ENCODE results near the gene OCIAD2. TPM values are rescaled to one million over a fixed set of nuclear protein-coding genes. Genes with fewer than 3 reads are reported as not detected.

The OCIAD2 gene, protein sequence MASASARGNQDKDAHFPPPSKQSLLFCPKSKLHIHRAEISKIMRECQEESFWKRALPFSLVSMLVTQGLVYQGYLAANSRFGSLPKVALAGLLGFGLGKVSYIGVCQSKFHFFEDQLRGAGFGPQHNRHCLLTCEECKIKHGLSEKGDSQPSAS
- 10 to 100 TPM; 71.1 to 86.2 TPM for total RNA-seq

DNA sequence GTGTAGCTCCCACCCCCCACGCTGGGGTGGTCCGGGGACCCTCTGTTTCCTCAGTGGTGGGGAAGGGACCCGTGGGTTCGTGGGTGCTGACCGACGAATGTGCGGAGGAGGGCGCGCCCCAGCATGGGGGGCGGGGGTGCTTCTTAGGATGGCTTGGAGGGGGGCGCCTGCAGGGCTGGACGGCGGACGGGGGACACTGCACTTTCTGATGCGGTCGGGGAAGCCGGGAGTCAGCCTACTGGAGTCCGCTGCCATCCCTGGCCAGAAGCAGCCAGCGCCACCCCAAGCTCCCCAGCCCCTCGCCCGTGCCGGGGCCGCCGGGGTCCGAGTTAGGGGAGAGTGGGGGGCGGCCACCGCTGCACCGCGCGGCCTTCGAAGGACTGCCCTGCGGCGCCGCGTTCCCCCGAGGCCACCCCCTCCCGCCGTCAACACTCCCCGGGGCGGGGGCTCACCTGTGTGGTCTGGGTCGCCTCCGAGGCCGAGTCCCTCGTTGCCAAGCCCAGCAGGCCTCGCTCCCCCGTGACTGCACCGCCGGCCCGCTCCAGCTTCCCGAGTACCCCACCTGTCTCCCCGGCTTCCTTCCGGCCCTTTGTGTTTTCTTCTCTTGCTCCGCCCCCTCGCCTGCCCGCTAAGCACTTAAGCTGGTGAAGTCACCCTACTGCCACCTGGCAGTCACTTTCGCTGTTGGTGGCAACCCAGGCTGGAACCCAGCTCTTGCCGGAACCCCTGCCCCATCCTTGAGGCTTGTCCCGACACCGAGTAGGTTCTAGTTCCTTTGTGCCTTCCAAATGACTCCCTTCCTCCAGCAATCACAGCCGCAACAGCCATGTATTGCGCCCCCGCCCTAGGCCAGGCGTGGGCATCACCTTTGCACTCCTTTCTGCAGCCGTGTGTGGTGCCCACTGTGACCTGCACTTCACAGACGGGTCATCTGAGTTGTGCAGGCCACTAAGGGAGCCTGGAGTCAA is at the start of gene OCIAD2:
Gene OCIAD2 (minus strand): TSS at position 569 of the 968 bp plus-strand sequence. CDS start 2,225 bp downstream, outside the sequence.
- peaks cover 66% of the 10 kb centered on the region for H3K4me1 Mint-ChIP-seq (ENCODE audit: low read depth)
- H3K27ac Mint-ChIP-seq: peak within 1 kb of the TSS; percentile 52
- DNase-seq: peak; percentile 84 to 88
- peak within 1 kb of the TSS; percentile 79 to 96 for H3K4me3 Mint-ChIP-seq
- peaks cover 5 to 11% of the 10 kb centered on the region in 2 donors for H3K36me3 Mint-ChIP-seq (ENCODE audit: insufficient read depth in 2 of 2)
- H3K9me3 Mint-ChIP-seq: no peaks in the 10 kb centered on the region
- H3K27me3 Mint-ChIP-seq (ENCODE audit: low read depth): no peaks in the 10 kb centered on the region
- peak; percentile 64 to 73 for ATAC-seq (replicated peaks in 1 of 2)

DNA sequence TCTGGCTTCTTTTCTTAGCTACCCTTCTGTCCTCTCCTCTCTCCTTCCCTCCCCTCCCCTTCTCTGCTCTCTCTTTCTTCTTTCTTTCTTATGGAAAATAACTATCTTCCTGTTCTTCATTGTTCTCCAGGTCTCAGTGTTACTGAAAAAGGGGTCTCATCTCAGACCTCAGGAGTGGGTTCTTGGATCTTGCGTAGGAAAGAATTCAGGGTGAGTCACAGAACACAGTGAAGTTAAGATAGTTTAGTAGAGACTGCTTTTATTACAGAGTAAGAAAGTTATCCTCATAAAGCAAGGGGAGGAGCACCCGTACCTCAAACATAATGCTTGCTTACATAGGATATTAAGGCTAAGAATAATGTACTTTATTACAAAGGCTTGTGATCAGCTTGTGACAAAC is 47.7 kb upstream of the OCIAD2 start:
- H3K36me3 Mint-ChIP-seq (ENCODE audit: insufficient read depth in 2 of 2): no peaks in the 10 kb centered on the region
- H3K27ac Mint-ChIP-seq: no peak overlapping the region
- H3K4me3 Mint-ChIP-seq: no peak overlapping the region
- no peaks in the 10 kb centered on the region for H3K4me1 Mint-ChIP-seq (ENCODE audit: low read depth)
- DNase-seq (no peak), ATAC-seq (replicated peaks in 1 of 2) (no peak)
- H3K9me3 Mint-ChIP-seq: no peaks in the 10 kb centered on the region
- H3K27me3 Mint-ChIP-seq (ENCODE audit: low read depth): no peaks in the 10 kb centered on the region

DNA sequence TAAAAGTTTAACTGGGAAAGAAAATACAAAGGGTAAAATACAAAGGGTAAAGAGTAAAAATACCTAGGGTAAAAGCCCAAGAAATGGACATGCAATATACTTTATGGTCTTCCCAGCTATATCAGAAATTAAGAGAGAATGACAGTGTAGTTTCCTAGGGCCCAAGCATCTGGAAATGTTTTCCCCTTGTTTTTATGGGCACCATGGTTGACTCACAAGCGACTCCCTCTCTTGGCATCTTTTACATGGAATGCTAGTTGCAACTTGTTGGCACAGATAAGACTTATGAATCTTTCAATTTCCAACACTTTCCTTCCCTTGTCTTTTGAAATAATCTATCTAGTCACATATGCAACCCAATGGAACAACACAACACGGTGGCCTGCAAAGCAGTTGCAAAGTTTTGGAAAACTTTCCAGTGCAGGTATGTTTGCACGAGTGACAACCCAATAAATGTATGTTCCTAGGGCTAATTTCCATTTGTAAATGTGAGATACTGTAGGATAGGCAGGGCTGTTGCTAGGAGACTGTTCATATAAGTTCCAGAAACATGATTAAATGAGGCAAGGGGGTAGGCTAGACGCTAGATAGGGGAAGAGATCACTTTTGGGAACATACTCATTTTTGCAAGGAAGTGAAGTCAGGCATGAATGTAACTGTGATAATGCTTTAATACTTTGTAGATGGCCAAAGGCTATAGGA is 43.1 kb upstream of the OCIAD2 start:
- peaks cover 8% of the 10 kb centered on the region for H3K4me1 Mint-ChIP-seq (ENCODE audit: low read depth)
- H3K27ac Mint-ChIP-seq: no peak overlapping the region
- ATAC-seq (replicated peaks in 1 of 2) (no peak), DNase-seq (no peak)
- no peaks in the 10 kb centered on the region for H3K9me3 Mint-ChIP-seq
- H3K27me3 Mint-ChIP-seq (ENCODE audit: low read depth): no peaks in the 10 kb centered on the region
- H3K36me3 Mint-ChIP-seq (ENCODE audit: insufficient read depth in 2 of 2): no peaks in the 10 kb centered on the region
- H3K4me3 Mint-ChIP-seq: no peak overlapping the region

DNA sequence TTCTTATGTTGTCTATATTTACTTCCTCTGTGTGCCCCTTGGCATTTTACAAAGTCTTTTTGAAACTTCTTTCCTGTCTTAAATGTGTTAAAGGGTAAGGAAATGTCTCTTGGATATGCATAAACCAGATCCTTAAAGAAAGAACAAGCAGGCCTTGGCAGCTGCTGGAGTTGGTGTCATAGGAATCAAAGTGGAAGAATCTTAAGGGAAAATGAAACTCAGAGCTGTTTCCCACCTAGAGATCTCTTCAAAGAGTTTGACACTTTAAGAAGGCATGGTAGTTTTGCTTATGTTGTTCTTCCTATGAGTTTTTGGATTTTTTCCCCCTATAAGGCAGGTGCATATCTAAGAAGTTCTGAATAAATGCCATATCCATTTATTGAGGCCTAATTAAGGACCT is 42.5 kb upstream of the OCIAD2 start:
- no peak overlapping the region for H3K4me3 Mint-ChIP-seq
- DNase-seq (no peak), ATAC-seq (replicated peaks in 1 of 2) (no peak)
- peaks cover 14% of the 10 kb centered on the region for H3K4me1 Mint-ChIP-seq (ENCODE audit: low read depth)
- no peak overlapping the region for H3K27ac Mint-ChIP-seq
- H3K36me3 Mint-ChIP-seq (ENCODE audit: insufficient read depth in 2 of 2): no peaks in the 10 kb centered on the region
- H3K27me3 Mint-ChIP-seq (ENCODE audit: low read depth): no peaks in the 10 kb centered on the region
- H3K9me3 Mint-ChIP-seq: no peaks in the 10 kb centered on the region

DNA sequence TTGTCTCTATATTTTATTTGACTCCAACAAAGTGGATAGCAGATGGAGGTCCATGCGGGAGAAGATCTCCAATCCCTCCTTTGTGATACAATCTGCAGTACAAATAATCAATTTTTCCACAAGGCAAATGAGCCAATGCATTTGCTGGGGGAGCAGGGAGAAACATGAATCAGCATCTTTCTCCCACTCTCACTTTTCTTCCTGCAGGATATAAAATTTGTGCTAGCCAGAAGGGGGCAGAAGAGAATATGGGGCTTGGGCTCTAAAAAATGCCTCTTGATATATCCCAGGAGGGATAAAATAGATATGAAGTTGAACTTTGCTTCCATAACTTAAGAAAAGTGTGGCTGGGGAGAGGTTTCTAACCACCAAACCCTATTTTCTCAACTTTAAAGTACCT is 41.2 kb upstream of the OCIAD2 start:
- H3K4me1 Mint-ChIP-seq (ENCODE audit: low read depth): peaks cover 15% of the 10 kb centered on the region
- H3K27me3 Mint-ChIP-seq (ENCODE audit: low read depth): no peaks in the 10 kb centered on the region
- DNase-seq (no peak), ATAC-seq (replicated peaks in 1 of 2) (no peak)
- no peaks in the 10 kb centered on the region for H3K9me3 Mint-ChIP-seq
- no peak overlapping the region for H3K27ac Mint-ChIP-seq
- H3K36me3 Mint-ChIP-seq (ENCODE audit: insufficient read depth in 2 of 2): no peaks in the 10 kb centered on the region
- H3K4me3 Mint-ChIP-seq: no peak overlapping the region

DNA sequence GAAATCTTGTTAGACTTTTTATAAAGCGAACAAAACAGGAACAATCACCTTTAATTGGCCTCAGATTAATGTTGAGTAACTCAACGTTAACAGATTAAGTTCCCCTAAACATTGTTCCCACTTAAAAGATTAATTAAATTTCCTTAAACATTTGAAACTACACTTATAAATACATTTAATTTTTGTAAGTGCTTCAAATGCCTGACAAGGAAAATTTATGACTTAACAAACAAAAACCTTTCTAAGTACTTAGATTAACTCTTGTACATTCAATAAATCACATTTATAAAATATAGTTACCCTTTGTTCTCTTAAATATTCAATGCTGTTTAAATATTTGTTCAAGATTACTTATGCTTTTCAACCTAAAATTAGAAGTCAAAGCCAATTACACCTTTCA is 39.4 kb upstream of the OCIAD2 start:
- no peaks in the 10 kb centered on the region for H3K27me3 Mint-ChIP-seq (ENCODE audit: low read depth)
- peaks cover 15% of the 10 kb centered on the region for H3K4me1 Mint-ChIP-seq (ENCODE audit: low read depth)
- H3K27ac Mint-ChIP-seq: no peak overlapping the region
- H3K9me3 Mint-ChIP-seq: no peaks in the 10 kb centered on the region
- no peak for ATAC-seq (replicated peaks in 1 of 2)
- no peaks in the 10 kb centered on the region for H3K36me3 Mint-ChIP-seq (ENCODE audit: insufficient read depth in 2 of 2)
- DNase-seq: no peak
- H3K4me3 Mint-ChIP-seq: no peak overlapping the region

DNA sequence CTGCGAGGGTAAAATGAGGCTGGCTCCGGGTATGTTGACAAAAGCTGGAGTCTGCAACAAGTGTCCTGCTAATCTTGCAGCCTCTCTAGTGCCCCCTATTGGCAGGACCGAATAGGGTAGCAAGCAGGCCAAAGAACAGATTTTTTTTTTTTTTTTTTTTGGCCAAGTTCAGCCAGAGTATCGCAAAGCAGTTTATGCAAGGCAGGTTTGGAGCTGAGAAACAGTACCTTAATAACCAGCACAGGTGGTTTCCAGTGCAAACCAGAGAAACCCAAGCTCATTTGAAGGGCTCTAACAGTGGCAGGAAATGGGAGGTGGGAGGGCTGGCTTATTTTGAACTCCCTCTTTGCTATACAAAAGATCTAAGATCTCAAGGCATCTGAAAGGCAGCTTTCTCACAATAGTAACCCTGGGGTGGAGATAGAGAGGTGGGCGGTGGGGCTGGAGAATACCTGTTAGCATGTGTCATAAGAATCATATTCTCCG is 38.2 kb upstream of the OCIAD2 start:
- DNase-seq: peak; percentile 61 to 66
- Mint-ChIP-seq H3K4me3 (no peak overlapping the region), H3K4me1 (ENCODE audit: low read depth) (peaks cover 15% of the 10 kb centered on the region), H3K27me3 (ENCODE audit: low read depth) (no peaks in the 10 kb centered on the region), H3K36me3 (ENCODE audit: insufficient read depth in 2 of 2) (no peaks in the 10 kb centered on the region), H3K9me3 (no peaks in the 10 kb centered on the region), H3K27ac (no peak overlapping the region)
- ATAC-seq (replicated peaks in 1 of 2): peak; percentile 55 to 71

DNA sequence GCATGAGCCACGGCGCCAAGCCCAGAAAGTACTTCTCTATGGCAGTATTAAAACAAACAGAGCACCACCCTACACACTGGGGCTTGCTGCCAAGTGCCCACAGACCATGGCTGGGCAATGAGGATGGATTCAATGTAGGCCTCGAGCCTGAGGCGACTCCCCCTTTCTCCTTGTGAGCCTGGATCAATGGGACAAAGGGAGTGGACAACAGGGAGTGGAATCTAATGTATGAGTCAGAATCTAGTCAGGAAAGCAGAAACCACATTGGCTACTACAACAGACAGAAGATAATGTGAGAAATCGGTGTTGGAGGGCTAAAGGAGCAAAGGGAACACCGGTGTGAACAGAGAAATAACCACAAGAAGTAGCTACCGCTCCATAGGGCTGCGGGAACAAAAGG is 37.7 kb upstream of the OCIAD2 start:
- H3K4me3 Mint-ChIP-seq: no peak overlapping the region
- H3K9me3 Mint-ChIP-seq: no peaks in the 10 kb centered on the region
- no peaks in the 10 kb centered on the region for H3K36me3 Mint-ChIP-seq (ENCODE audit: insufficient read depth in 2 of 2)
- peaks cover 15% of the 10 kb centered on the region for H3K4me1 Mint-ChIP-seq (ENCODE audit: low read depth)
- H3K27ac Mint-ChIP-seq: no peak overlapping the region
- ATAC-seq (replicated peaks in 1 of 2) (peak in 1 of 2 donors; percentile 48), DNase-seq (no peak)
- no peaks in the 10 kb centered on the region for H3K27me3 Mint-ChIP-seq (ENCODE audit: low read depth)

DNA sequence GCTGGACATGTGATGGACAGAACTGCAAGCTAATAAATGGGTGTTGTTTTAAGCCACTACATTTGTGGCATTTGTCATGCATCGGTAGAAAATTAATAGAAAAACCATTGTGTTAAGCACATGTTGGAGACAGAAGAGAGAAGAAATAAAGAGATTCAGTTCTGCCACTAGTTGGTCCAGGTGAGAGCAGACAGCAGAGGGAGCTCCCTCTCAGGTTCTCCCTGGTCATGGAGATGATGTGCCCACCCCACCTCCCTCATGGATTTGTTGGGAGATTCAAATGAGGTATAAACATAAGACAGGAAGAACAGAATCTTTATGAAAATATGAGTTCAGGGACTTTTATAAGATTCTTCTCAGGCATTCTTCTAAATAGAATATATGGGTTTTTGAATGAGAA is 36.8 kb upstream of the OCIAD2 start:
- no peaks in the 10 kb centered on the region for H3K36me3 Mint-ChIP-seq (ENCODE audit: insufficient read depth in 2 of 2)
- no peaks in the 10 kb centered on the region for H3K27me3 Mint-ChIP-seq (ENCODE audit: low read depth)
- H3K9me3 Mint-ChIP-seq: no peaks in the 10 kb centered on the region
- peaks cover 14% of the 10 kb centered on the region for H3K4me1 Mint-ChIP-seq (ENCODE audit: low read depth)
- H3K4me3 Mint-ChIP-seq: no peak overlapping the region
- DNase-seq (no peak), ATAC-seq (replicated peaks in 1 of 2) (no peak)
- H3K27ac Mint-ChIP-seq: peak overlapping the region; percentile 20

DNA sequence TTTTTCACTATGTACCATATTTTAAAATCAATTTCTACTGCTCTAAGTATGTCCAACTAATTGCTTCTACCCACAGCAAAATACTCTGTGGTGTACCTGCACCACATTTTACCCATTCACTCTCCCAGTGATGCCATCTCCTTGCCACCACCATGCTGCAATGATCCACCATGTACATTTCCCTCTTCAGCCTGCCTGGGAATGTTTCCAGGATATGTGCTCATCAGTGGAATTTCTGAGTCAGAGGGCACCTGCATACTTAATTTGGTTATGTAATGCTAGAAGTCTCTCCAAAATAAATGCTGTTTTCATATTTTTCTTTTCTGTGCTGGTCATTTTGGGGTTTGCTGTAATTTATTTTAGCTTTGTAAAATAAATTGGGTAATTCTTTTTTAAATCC is 33.2 kb upstream of the OCIAD2 start:
- no peaks in the 10 kb centered on the region for H3K27me3 Mint-ChIP-seq (ENCODE audit: low read depth)
- ATAC-seq (replicated peaks in 1 of 2): no peak
- no peak for DNase-seq
- peaks cover 2 to 3% of the 10 kb centered on the region in 2 donors for H3K36me3 Mint-ChIP-seq (ENCODE audit: insufficient read depth in 2 of 2)
- H3K9me3 Mint-ChIP-seq: peaks cover 0 to 2% of the 10 kb centered on the region in 2 donors
- H3K27ac Mint-ChIP-seq: no peak overlapping the region
- no peak overlapping the region for H3K4me3 Mint-ChIP-seq
- peaks cover 8% of the 10 kb centered on the region for H3K4me1 Mint-ChIP-seq (ENCODE audit: low read depth)

DNA sequence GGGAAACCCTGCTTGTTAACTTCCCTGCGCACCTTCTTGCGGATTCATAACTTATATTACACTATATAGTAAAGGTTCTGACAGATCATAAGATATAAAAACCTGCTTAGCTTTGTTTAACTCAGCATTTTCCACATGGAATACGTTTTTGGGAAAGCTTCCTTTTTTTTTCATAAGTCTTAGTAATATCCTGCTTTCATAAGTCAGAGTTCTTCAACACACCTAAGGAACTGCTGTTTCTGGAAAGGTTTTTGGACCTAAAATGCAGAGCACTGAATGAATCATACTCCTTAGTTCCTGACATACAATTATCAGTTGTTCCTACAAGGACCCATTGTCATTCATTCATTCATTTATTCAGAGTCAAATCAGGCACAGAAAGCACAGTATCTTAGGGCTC is 32.3 kb upstream of the OCIAD2 start:
- DNase-seq (no peak), ATAC-seq (replicated peaks in 1 of 2) (no peak)
- no peaks in the 10 kb centered on the region for H3K4me1 Mint-ChIP-seq (ENCODE audit: low read depth)
- no peak overlapping the region for H3K27ac Mint-ChIP-seq
- peaks cover 2 to 3% of the 10 kb centered on the region in 2 donors for H3K36me3 Mint-ChIP-seq (ENCODE audit: insufficient read depth in 2 of 2)
- H3K27me3 Mint-ChIP-seq (ENCODE audit: low read depth): no peaks in the 10 kb centered on the region
- peaks cover 0 to 2% of the 10 kb centered on the region in 2 donors for H3K9me3 Mint-ChIP-seq
- no peak overlapping the region for H3K4me3 Mint-ChIP-seq

DNA sequence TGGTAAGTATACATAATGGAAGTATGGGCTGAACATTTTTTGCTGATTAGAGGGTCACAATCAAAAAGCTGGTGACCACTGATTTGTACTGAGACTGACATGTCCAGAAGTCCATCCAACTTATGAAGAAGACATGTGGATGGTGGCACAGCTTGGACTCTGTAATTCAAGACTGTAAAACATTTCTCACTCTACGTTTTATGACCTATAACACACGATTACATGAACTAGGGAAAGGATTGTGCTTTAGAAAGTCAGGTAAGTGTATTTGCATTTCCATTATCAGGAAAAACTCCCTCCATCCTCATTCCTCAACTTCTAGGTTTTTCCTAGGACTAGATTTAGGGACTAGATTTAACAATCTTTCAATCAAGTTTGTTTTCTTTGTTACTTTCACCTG is 30.5 kb upstream of the OCIAD2 start:
- H3K4me3 Mint-ChIP-seq: no peak overlapping the region
- no peaks in the 10 kb centered on the region for H3K4me1 Mint-ChIP-seq (ENCODE audit: low read depth)
- ATAC-seq (replicated peaks in 1 of 2): no peak
- peaks cover 0 to 2% of the 10 kb centered on the region in 2 donors for H3K9me3 Mint-ChIP-seq
- no peak overlapping the region for H3K27ac Mint-ChIP-seq
- H3K27me3 Mint-ChIP-seq (ENCODE audit: low read depth): no peaks in the 10 kb centered on the region
- DNase-seq: no peak
- H3K36me3 Mint-ChIP-seq (ENCODE audit: insufficient read depth in 2 of 2): peaks cover 2 to 3% of the 10 kb centered on the region in 2 donors

DNA sequence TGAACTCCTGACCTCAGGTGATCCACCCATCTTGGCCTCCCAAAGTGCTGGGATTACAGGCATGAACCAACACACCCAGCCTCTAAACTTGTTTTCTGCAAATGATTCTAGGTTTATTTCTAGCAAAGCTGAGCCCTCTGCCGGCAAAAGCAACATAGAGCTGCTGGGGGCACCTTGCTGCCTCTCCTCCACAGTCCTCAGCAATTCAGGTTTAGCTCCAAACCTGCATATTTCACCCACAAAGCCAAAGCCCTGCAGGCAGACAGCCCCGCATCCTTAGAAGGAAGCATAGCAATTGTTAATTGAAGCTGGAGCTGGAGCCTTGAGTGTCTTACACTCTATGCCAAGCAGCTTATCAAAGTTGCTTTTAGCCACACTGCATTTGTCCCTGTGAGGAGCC is 24.9 kb upstream of the OCIAD2 start:
- Mint-ChIP-seq H3K27me3 (ENCODE audit: low read depth) (no peaks in the 10 kb centered on the region), H3K4me1 (ENCODE audit: low read depth) (no peaks in the 10 kb centered on the region), H3K27ac (no peak overlapping the region), H3K9me3 (peaks cover 0 to 7% of the 10 kb centered on the region in 2 donors), H3K36me3 (ENCODE audit: insufficient read depth in 2 of 2) (peaks cover 0 to 2% of the 10 kb centered on the region in 2 donors), H3K4me3 (no peak overlapping the region)
- DNase-seq (no peak), ATAC-seq (replicated peaks in 1 of 2) (no peak)

Measured in activated T-cell treated with anti-CD3 and anti-CD28 coated beads, Interleukin-2, amount 50 U/mL, for 72 hours (primary cell).